Camera-type eye (tissue), 1 donor: ENCODE data around the gene ANKRD10. TPM values are rescaled to one million over a fixed set of nuclear protein-coding genes. Genes with fewer than 3 reads are reported as not detected.

ENCODE experiments used
- total RNA-seq: library from RNA; depleted of rRNA; stranded (reverse); fragments of >200 nt; gene quantifications from one replicate; pipeline ENCODE4 v1.2.3, GENCODE V29; 2014

Gene ANKRD10
- total RNA-seq, result 211 TPM

DNA sequence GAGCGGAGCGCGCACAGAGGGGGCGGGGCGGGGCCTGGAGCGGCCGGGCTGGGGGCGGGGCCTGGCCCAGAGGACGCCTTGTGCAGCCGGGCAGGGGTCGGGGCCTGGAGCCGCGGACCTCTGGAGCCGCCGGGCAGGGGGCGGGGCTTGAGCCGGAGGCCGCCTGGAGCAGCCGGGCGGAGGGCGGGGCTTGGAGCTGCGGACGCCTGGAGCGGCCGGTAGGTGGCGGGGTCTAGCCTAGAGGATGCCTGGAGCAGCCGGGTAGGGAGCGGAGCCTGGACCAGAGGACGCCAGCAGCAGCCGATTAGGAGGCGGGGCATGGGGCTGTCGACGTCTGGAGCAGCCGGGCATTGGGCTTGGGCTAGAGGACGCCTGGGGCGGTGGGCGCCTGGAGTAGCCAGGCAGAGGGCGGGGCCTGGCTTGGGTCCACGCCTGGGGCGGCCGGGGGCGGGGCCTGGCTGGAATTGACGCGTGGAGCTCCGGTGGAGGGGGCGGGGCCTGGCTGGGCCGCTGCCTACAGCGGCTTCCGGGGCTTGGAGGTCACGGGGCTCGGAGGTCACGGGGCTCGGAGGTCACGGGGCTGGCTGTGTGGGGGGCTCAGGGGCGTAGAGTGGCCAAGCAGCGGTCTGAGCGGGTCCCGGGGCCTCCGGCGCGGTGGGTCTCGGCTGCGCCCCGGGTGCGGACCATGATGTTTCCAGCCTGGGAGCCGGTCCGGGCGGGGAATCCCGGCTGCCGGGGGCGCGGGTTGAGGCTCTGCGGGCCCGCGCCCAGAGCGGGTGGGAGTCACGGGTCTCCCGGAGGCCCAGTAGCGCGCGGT lies at the start of gene ANKRD10:
Gene ANKRD10 (minus strand): TSS at position 13 of the 817 bp plus-strand sequence. CDS start 135 bp downstream, outside the sequence.

Other genes starting within 250 kb of the ANKRD10 start
- gene CARS2, start 209.0 kb downstream of the ANKRD10 start, total RNA-seq, result 230 TPM
- 26.3 TPM for gene ING1, start 201.4 kb downstream of the ANKRD10 start, total RNA-seq
- gene ARHGEF7, start 200.2 kb upstream of the ANKRD10 start, total RNA-seq, result 180 TPM